GM11168 (cell line): ENCODE measurements around the gene TTPAL.

Source experiments
- in situ Hi-C: fragments of 300-500 bp; cut with MboI; formaldehyde crosslinking; loops from one replicate; pipeline ENCODE4 v1.12.0; 2022; ENCODE audit warnings: low sequenced_read_pairs; ENCODE audit not compliant: unreplicated experiment

Gene TTPAL

GRCh38 chr20:44527716-44528199 is 52.1 kb downstream of the TTPAL start:
- in situ Hi-C loops: no loop called here

GRCh38 chr20:44528309-44528708 is 52.6 kb downstream of the TTPAL start:
- in situ Hi-C loops: no loop called here

- in situ Hi-C loops: no loop called here
These were observed 56.7 kb downstream of the TTPAL start for GRCh38 chr20:44532259-44532980.

GRCh38 chr20:44532981-44533331 is 57.3 kb downstream of the TTPAL start:
- in situ Hi-C loops: no loop called here

- in situ Hi-C loops: no loop called here
These were observed 58.3 kb downstream of the TTPAL start for GRCh38 chr20:44533928-44534327.

- in situ Hi-C loops: no loop called here
These were observed 60.5 kb downstream of the TTPAL start for GRCh38 chr20:44536175-44536574.

GRCh38 chr20:44537993-44538392 is 62.3 kb downstream of the TTPAL start:
- in situ Hi-C loops: no loop called here

GRCh38 chr20:44540834-44541233 is 65.2 kb downstream of the TTPAL start:
- in situ Hi-C loops: no loop called here

- in situ Hi-C loops: no loop called here
These were observed 66.3 kb downstream of the TTPAL start for GRCh38 chr20:44541992-44542391.

GRCh38 chr20:44542890-44543289 is 67.2 kb downstream of the TTPAL start:
- in situ Hi-C loops: no loop called here

- in situ Hi-C loops: no loop called here
These were observed 67.7 kb downstream of the TTPAL start for GRCh38 chr20:44543358-44543757.
